ENCODE measurements around the gene ANKS1B.

Gene ANKS1B

GRCh38 chr12:99486277-99486676 is 498.5 kb downstream of the ANKS1B start:
- no peak for DNase-seq (ENCODE audit: extremely low read depth in 1 of 2, low read depth in 1 of 2)

- DNase-seq (ENCODE audit: extremely low read depth in 1 of 2, low read depth in 1 of 2): no peak
These were observed 505.6 kb downstream of the ANKS1B start for GRCh38 chr12:99479149-99479548.

- no peak for DNase-seq (ENCODE audit: extremely low read depth in 1 of 2, low read depth in 1 of 2)
These were observed 507.8 kb downstream of the ANKS1B start for GRCh38 chr12:99476956-99477355.

GRCh38 chr12:99455350-99456035 is 529.2 kb downstream of the ANKS1B start:
- DNase-seq (ENCODE audit: extremely low read depth in 1 of 2, low read depth in 1 of 2): no peak

- DNase-seq (ENCODE audit: extremely low read depth in 1 of 2, low read depth in 1 of 2): no peak
These were observed 530.1 kb downstream of the ANKS1B start for GRCh38 chr12:99454539-99455172.

- DNase-seq (ENCODE audit: extremely low read depth in 1 of 2, low read depth in 1 of 2): no peak
These were observed 530.7 kb downstream of the ANKS1B start for GRCh38 chr12:99453836-99454538.

- DNase-seq (ENCODE audit: extremely low read depth in 1 of 2, low read depth in 1 of 2): no peak
These were observed 534.6 kb downstream of the ANKS1B start for GRCh38 chr12:99450036-99450630.

GRCh38 chr12:99444859-99445316 is 539.8 kb downstream of the ANKS1B start:
- no peak for DNase-seq (ENCODE audit: extremely low read depth in 1 of 2, low read depth in 1 of 2)

GRCh38 chr12:99442758-99443157 is 542.0 kb downstream of the ANKS1B start:
- no peak for DNase-seq (ENCODE audit: extremely low read depth in 1 of 2, low read depth in 1 of 2)

GRCh38 chr12:99439399-99439798 is 545.3 kb downstream of the ANKS1B start:
- no peak for DNase-seq (ENCODE audit: extremely low read depth in 1 of 2, low read depth in 1 of 2)

GRCh38 chr12:99436584-99436983 is 548.2 kb downstream of the ANKS1B start:
- DNase-seq (ENCODE audit: extremely low read depth in 1 of 2, low read depth in 1 of 2): no peak

- no peak for DNase-seq (ENCODE audit: extremely low read depth in 1 of 2, low read depth in 1 of 2)
These were observed 549.5 kb downstream of the ANKS1B start for GRCh38 chr12:99435095-99435791.

- no peak for DNase-seq (ENCODE audit: extremely low read depth in 1 of 2, low read depth in 1 of 2)
These were observed 551.6 kb downstream of the ANKS1B start for GRCh38 chr12:99433155-99433554.

- DNase-seq (ENCODE audit: extremely low read depth in 1 of 2, low read depth in 1 of 2): no peak
These were observed 553.5 kb downstream of the ANKS1B start for GRCh38 chr12:99431203-99431602.

GRCh38 chr12:99427104-99427503 is 557.6 kb downstream of the ANKS1B start:
- DNase-seq (ENCODE audit: extremely low read depth in 1 of 2, low read depth in 1 of 2): no peak

GRCh38 chr12:99418379-99418778 is 566.4 kb downstream of the ANKS1B start:
- no peak for DNase-seq (ENCODE audit: extremely low read depth in 1 of 2, low read depth in 1 of 2)

GRCh38 chr12:99413751-99414150 is 571.0 kb downstream of the ANKS1B start:
- DNase-seq (ENCODE audit: extremely low read depth in 1 of 2, low read depth in 1 of 2): no peak

GRCh38 chr12:99393763-99394162 is 591.0 kb downstream of the ANKS1B start:
- DNase-seq (ENCODE audit: extremely low read depth in 1 of 2, low read depth in 1 of 2): no peak

GRCh38 chr12:99392091-99392850 is 592.5 kb downstream of the ANKS1B start:
- no peak for DNase-seq (ENCODE audit: extremely low read depth in 1 of 2, low read depth in 1 of 2)

- no peak for DNase-seq (ENCODE audit: extremely low read depth in 1 of 2, low read depth in 1 of 2)
These were observed 594.0 kb downstream of the ANKS1B start for GRCh38 chr12:99390707-99391106.
